Left hindlimb (tissue), 1 donor: ENCODE measurements around the gene ANKRD45.
A peak's percentile ranks its signal among the peaks of the same experiment; 100 is the strongest.
"Not testable (repeated sequence)": the region's sequence is repeated elsewhere in the genome, so short reads cannot be mapped to it uniquely, and the experiment has no call there.

Experiments used
- DNase-seq: peaks from one replicate; pipeline ENCODE4 v3.0.0-alpha.2; 2018

The ANKRD45 gene, protein sequence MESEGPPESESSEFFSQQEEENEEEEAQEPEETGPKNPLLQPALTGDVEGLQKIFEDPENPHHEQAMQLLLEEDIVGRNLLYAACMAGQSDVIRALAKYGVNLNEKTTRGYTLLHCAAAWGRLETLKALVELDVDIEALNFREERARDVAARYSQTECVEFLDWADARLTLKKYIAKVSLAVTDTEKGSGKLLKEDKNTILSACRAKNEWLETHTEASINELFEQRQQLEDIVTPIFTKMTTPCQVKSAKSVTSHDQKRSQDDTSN

DNA sequence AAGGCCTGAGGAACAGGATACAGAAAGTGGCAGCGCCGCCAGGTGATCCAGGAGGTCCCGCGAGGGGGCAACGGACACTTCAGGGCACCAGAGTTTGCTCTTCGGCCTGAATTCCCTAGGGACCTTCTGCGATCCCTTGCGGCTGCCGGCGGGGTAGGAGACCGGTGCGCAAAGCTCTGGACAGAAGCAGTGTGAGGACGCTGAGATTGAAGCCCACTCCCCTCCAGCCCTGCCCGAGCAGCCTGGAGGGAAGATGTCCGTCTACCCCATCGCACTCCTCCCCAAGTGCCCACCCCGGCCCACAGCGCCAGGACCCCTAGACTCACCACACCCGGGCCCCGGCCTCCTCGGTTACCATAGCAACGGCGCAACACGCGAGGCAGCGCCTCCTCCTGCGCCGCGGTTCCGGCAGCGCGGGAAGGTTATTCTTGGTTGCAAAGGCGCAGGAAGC is at the start of gene ANKRD45:
Gene ANKRD45 (minus strand): TSS at position 361 of the 451 bp plus-strand sequence. CDS start 10,433 bp downstream, outside the sequence.
- peak; percentile 71 for DNase-seq

DNA sequence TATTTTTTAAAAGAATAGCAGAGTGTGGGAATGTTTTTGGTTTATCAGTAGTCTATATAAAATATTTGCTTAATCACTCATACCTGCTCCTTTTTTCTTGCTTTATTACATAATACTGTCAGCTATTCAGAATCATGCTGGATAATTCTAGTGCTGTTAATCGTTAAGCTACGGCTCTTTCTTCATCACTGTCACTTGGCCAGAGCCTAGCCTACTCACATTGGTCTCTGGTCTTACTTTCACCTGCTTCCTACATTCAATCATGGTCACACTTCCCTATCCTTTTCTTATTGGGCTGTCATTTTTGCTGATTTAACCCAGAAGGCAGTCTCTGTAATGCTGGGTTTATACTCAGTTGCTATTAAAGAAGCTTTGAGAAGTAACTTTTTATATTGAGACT is 47.6 kb upstream of the ANKRD45 start:
- no peak for DNase-seq

DNA sequence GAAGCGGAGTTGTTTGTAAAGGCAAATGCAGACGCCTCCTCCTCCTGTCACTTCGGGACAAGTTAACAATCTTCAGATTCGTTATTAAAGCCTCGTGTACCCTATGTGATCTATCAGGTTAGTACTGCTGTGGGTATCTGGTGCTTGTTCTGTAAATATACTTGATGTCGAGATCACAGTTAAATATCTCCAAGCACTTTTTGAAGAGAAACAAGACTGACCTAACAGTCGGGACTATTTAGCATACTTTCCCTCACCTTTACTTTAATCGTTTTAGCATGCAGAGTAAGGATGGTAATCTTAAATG is 45.8 kb upstream of the ANKRD45 start:
- DNase-seq: no peak

DNA sequence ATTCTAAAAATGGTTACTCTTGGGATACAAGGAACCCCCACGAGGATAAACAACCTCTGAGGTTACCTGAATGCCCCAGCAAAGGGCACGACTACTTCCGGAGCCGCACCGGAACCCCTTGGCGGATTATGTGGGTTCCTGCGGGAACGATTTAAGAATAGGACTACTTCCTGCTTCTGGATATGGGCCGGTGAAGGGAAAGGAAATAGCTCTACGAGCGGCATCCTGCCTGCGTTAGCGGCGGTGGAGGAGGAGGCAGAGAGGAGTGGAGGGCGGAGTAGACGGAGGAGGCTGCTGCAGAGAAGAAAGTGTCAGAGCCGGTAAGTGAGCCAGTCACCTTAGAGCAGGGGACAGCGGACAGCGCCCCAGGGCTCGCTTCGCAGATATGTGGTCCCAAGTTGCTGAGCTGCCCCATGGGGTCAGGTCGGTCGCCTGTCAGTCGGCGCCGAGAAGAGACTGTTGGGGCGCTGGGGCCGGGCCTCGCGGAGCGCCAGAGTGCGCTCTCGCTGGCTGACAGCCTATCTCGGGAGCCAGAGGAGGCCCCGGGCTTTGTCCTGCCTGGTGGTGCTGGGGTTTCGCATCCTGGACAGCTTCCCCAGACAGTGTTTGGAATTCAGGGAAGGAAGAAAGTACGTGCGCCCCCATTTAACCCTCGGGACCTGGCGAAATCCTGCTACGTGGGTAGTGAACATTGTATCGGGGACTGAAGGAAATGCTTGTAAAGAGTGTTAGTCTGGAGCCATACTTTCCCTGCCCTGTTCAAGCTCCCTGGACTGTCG is 45.3 kb upstream of the ANKRD45 start, which contains the start of gene KLHL20:
Gene KLHL20 (plus strand): TSS at position 223 of the 779 bp plus-strand sequence. CDS start 1,063 bp downstream, outside the sequence.
- peak; percentile 90 for DNase-seq

DNA sequence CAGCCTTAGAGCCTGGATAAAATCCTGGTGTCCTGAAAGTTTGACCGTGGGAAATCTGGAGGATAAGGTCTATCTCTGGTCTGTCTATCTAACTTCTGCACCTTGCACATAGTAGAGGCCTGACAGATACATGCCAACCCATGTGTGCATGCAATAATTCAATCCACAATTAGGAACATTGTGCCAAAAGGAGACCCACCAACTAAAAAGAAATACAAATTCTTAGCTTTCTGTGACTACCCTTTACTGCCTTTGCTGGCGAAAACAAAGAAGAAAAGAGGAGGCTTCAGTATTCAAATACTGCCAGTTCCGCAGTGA is 44.7 kb upstream of the ANKRD45 start:
- no peak for DNase-seq

DNA sequence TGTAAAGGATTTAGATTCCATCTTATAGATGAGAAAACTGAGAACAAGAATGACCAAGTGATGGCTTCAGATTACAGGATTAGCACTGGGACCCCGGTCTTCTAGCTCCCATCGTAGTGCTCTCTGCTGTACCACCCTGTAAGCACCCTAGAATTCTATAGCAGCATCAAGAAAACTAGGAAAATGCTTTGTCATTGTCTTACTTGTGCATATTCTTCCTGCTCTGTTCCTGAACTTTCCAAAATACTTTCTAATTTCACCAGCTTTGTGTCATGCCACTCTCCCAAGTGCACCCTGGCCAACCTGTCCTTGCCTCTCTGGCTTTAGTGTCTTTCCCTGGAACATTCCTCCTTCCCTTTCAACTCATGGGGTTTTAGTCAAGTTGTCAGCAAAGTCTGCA is 39.1 kb upstream of the ANKRD45 start:
- no peak for DNase-seq

DNA sequence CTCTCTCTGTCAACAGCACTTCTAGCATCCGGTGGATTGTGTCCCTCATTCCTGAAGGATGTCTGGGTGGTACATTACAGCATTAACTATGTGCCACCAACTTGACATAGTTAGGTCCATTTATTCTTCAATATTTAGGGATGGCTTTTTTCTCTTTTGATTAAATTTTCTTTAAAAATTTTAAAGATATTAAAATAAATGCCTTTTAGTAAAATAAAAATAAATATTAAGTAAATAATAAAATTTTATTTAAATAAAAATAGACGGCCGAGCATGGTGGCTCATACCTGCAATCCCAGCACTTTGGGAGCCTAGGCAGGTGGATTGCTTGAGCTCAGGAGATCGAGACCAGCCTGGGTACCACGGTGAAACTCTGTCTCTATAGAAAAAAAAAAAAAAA is 35.5 kb upstream of the ANKRD45 start:
- no peak for DNase-seq

DNA sequence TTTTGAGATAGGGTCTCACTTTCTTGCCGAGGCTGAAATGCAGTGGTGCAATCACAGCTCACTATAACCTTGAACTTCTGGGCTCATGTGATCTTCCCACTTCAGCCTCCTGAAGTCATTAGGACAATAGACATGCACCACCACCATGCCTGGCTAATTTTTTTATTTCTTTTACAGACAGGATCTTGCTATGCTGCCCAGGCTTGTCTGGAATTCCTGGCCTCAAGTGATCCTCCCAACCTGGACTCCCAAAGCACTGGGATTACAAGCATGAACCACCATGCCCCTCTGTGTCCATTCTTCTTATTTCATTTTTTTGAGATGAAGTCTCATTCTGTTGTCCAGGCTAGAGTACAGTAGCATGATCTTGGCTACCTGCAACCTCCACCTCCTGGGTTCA is 33.1 kb upstream of the ANKRD45 start:
- DNase-seq: no peak

DNA sequence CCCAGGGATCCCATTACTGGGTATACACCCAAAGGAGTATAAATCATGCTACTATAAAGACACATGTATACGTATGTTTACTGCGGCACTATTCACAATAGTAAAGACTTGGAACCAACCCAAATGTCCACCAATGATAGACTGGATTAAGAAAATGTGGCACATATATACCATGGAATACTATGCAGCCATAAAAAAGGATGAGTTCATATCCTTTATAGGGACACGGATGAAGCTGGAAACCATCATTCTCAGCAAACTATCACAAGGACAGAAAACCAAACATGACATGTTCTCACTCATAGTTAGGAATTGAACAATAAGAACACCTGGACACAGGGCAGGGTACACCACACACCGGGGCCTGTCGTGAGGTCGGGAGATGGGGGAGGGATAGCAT is 31.6 kb upstream of the ANKRD45 start:
- DNase-seq: not testable (repeated sequence)

DNA sequence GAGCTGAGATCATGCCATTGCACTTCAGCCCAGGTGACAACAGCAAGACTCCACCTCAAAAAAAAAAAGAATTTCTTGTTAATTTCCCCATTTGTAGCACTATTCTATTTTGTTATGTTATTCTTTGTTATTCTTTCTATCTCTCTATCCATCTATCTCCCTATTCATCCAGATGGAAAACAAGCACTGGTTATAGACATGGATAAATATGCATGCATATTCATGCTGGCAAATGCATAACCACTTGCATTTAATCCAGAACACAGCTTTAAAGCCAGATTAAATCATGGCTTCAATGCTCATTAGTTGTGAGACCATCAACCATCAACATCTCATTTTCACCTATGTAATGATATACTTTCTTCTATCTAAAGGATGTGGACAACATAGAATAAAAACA is 23.6 kb upstream of the ANKRD45 start:
- DNase-seq: no peak

DNA sequence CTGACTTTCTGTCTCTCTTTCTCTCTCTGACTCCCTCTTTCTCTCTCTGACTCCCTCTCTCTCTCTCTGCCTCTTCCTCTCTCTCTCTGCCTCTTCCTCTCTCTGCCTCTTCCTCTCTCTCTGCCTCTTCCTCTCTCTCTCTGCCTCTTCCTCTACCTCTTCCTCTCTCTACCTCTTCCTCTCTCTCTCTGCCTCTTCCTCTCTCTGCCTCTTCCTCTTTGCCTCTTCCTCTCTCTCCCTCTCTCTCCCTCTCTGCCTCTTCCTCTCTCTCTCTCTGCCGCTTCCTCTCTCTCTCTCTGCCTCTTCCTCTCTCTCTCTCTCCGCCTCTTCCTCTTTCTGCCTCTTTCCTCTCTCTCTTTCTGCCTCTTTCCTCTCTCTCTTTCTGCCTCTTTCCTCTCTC is 18.6 kb upstream of the ANKRD45 start:
- no peak for DNase-seq

DNA sequence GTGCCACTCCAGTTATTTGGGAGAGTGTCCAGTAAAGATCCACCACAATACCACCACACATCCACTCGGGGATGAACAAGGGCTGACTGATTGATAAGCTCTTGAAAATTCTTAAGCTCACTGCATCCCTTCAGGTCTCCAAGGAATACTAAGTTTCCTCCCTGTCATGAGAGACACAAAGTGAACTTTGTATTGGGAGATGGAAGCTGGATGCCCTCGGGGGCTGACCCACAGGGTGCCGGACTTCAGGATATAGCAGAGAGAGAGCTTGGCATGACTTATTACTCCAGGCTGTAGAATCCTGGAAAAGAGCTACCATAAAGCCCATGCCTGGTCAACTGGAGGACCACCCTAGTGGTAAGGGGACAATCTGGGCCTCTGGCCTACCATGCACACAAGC is 15.5 kb upstream of the ANKRD45 start:
- DNase-seq: not testable (repeated sequence)

DNA sequence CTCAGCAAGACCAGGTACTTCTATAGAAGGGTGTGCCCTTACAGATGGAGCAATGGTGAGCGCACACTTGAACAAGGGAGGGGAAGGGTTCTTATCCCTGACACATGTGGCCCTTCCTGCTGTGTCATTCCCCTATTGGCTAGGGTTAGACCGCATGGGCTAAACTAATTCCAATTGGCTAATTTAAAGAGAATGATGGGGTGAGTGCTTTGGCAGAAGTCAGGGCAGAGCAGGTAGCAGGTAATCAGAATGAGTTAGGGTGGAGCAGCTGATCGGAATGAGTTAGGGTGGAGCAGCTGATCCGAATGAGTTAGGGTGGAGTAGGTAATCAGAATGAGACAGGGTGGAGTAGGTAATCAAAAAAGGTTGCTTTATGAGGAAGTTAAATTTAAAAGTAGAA is 14.2 kb upstream of the ANKRD45 start:
- not testable (repeated sequence) for DNase-seq

DNA sequence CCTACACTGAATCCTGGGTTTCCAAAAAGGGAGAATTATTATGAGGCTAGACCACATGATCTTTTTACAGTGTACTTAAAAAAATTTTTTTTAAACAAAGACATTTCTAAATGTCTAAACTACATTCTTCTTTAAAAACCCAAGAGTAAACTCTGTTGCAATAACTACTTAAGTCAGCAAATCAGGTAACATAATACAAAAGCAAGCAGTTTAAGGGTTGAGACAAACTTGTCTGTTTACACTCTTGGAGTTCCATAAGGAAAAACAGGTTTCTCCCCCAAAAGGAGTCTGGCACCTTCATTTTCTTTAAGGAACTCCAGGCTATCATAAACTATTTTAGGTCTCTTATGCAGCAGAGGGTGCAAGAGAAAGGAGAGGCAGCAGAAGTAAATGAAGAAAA is 12.5 kb upstream of the ANKRD45 start:
- no peak for DNase-seq

DNA sequence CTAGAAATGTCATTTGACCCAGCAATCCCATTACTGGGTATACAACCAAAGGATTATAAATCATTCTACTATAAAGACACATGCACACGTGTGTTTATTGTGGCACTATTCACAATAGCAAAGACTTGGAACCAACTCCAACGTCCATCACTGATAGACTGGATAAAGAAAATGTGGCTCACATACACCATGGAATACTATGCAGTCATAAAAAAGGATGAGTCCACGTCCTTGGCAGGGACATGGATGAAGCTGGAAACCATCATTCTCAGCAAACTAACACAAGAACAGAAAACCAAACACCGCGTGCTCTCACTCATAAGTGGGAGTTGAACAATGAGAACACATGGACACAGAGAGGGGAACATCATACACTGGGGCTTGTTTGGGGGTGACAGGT is 10.5 kb upstream of the ANKRD45 start:
- not testable (repeated sequence) for DNase-seq

DNA sequence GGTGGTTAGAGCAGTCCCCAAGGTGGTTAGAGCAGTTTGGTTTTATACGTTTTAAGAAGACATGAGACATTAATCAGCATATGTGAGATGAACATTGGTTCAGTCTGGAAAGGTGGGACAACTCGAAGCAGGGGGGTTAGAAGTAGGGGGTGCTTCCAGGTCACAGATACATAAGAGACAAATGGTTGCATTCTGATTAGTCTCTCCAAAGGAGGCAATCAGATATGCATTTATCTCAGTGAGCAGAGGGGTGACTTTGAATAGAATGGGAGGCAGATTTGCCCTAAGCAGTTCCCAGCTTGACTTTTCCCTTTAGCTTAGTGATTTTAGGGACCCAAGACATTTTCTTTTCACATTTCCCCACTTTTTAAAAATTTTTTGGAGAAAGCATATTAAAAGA is 4.8 kb upstream of the ANKRD45 start:
- DNase-seq: not testable (repeated sequence)

DNA sequence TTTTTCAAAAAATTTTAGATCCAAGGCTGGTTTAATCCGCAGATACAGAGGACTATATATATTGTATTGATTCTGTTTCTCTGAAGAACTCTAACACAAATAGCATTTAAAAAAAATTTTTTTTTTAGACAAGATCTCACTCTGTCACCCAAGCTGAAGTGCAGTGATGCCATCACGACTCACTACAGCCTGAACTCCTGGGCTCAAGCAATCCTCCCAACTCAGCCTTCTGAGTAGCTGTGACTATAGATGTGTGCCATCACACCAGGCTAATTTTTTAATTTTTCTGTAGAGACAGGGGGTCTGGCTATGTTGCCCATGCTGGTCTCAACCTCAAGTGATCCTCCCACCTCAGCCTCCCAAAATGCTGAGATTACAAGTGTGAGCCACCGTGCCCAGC is 3.0 kb downstream of the ANKRD45 start:
- no peak for DNase-seq

DNA sequence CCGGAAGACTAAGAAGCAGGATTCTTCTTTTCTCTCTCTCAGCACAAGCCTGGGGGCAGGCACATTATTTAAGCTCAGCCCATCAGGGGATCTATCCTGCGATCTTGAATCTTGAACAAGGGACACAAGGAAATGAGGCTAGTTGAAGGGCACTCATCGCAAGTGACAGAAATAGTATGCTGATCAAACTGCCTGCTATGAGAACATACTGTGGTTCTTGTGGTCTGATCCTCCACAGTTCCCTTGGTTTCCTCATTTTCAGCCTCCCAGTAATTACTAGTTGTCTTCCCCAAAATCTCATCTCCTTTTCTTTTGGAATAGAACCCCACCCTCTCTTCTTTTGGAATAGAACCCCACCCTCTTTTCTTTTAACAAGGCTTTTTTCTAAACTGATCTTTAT is 6.5 kb downstream of the ANKRD45 start:
- DNase-seq: no peak

DNA sequence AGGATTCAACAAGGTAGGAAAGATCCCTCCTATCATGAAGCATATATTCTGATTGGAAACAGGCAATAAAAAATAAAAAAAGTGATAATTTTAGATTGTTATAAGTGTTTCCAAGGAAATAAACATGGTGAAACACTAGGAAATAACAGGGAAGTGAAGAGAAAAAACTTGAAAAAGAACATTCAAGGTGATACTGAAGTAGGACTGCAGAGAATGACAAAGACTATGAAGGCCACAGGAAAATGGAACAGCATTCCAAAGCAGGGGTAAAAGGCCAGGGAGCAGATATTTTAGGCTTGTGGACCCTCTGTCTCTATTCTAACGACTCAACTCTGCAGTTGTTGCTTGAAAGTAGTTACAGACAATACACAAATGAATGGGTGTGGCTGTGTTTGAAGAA is 7.9 kb downstream of the ANKRD45 start:
- DNase-seq: no peak

DNA sequence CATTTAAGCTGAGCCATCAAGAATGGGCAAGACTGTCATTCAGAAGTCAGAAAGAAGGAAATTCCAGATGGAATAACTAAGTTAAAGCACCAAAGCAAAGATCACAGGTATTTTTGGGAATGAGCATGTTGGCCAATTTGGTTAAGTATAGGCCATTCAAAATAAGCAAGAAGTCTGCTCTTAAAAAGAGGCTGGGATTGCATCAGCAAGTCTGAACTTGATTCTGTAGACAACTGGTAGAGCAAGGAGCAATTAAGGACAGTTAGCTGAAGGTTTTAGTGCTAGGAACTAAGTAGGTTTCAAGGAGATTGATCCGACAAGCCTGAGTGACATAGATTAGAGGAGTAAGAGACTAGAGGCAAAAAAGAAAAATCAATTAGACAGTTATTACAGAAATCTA is 8.4 kb downstream of the ANKRD45 start:
- DNase-seq: no peak

DNA sequence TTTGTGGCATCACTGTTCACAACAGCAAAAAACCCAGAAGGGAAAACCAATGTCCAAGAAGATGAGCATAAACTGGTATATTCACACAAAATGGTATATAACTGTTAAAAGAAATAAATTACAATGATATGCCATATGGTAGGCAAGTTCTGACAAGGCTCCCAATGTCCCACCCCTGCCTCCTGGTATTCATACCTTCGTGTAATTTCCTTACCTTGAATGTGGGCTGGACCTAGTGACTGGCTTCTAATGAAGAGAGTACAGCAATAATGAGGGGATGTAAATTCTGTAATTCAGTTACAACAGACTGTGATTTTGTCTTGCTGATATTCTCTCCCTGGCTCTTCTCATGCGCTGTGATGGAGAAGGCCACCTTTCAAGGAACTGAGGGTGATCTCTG is 9.3 kb downstream of the ANKRD45 start:
- DNase-seq: no peak

DNA sequence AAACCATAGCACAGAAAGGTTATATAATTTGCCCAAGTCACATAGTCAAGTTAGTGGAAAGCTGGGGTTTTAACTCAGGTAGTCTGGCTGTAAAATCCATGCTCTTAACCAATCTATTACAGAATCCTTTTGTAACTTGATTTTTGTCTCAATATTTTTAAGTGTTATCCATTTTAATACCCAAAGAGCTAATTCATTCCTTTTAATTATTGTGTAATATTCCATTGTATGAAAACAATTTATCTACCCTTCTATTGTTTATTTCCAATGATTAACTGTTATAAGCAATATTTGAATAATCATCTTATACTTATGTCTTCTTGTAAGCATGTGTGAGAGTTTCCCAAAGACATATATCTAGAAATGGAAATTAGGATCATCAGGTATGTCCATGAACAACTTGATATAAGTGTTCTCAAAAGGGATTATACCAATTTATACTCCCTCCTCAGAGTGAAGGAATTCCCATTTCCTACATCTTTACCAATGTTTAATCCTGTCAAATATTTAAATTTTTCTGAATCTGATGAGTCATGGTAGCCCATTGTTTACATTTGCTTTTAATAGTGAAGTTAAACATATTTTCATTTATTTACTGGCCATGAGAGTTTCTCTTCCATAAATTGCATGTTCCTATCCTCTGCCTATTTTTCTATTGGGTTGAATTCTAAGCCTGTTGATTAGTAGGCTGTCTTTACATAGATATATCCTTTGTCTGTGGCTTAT is 20.6 kb downstream of the ANKRD45 start:
- DNase-seq: no peak

DNA sequence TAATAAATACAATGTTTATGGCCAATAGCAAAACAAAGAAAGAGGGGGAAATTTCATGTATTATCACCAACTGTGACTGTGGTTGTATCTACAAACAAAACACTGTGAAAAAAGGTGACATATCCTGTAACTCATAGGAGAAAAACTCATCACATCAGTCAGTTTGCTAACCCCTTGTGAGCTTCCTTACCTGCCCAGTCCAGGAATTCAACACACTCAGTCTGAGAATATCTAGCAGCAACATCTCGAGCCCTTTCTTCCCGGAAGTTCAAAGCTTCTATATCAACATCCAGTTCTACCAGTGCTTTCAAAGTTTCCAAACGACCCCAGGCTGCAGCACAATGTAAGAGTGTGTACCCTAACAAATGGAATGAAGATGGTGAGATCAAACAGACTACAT is 23.0 kb downstream of the ANKRD45 start:
- no peak for DNase-seq
